IMR-90 (cell line): ENCODE data around the gene ATP7A. TPM values are rescaled to one million over a fixed set of nuclear protein-coding genes. Genes with fewer than 3 reads are reported as not detected.

Source experiments
- ATAC-seq: fragments of 200-7000 bp; cut with Tn5 transposase; 2 replicates; pipeline ENCODE4 v1.9.1; 2020; ENCODE audit warnings: low read depth, mild to moderate bottlenecking, moderate library complexity
- BruUV-seq: library from RNA; stranded (reverse); fragments of 400-500 nt; replicated peaks from 2 replicates; lab custom pipeline; 2021; lab: Mats Ljungman, UMichigan
- CTCF ChIA-PET: fragments of 300-600 bp; formaldehyde crosslinking; extraction: SDS; loops from one replicate; lab custom pipeline; 2021; ENCODE audit warnings: antibody characterized with exemption; lab: Yijun Ruan, JAX
- POLR2A ChIA-PET: fragments of 300-600 bp; sonication (Branson Sonifier 250); formaldehyde crosslinking; loops from one replicate; lab custom pipeline; 2022; ENCODE audit warnings: antibody characterized with exemption; ENCODE audit not compliant: unreplicated experiment; lab: Charles Lee
- DNase-seq: peaks from one replicate; pipeline ENCODE4 v3.0.0; 2013
- H2AFZ ChIP-seq: replicated peaks from 2 replicates; pipeline ENCODE3; 2013; ENCODE audit warnings: low read length, mild to moderate bottlenecking; ENCODE audit not compliant: poor library complexity
- H2AK5ac ChIP-seq: 2 replicates; pipeline ENCODE4 v1.6.1; 2013; ENCODE audit warnings: low read depth, low read length, inconsistent platforms
- H2AK9ac ChIP-seq: replicated peaks from 2 replicates; pipeline ENCODE3; 2013; ENCODE audit warnings: mild to moderate bottlenecking, low read depth, low read length, moderate library complexity; ENCODE audit not compliant: poor library complexity
- H2BK120ac ChIP-seq: 2 replicates; pipeline ENCODE4 v1.6.1; 2013; ENCODE audit warnings: low read depth, low read length, inconsistent platforms
- H2BK15ac ChIP-seq: 3 replicates; pipeline ENCODE4 v1.6.1; 2013; ENCODE audit warnings: low read depth, low read length, inconsistent platforms
- H2BK20ac ChIP-seq: 2 replicates; pipeline ENCODE4 v1.6.1; 2013; ENCODE audit warnings: low read depth, mild to moderate bottlenecking, inconsistent platforms, low read length, moderate library complexity
- H2BK5ac ChIP-seq: 2 replicates; pipeline ENCODE4 v1.6.1; 2013; ENCODE audit warnings: mild to moderate bottlenecking, low read depth, low read length, inconsistent platforms; ENCODE audit not compliant: poor library complexity, severe bottlenecking
- H3K14ac ChIP-seq: replicated peaks from 2 replicates; pipeline ENCODE4 v1.6.1; 2013; ENCODE audit warnings: low read depth, low read length, inconsistent platforms
- H3K18ac ChIP-seq: 2 replicates; pipeline ENCODE4 v1.6.1; 2013; ENCODE audit warnings: low read depth, low read length, control low read depth
- H3K23ac ChIP-seq: 2 replicates; pipeline ENCODE4 v1.6.1; 2013; ENCODE audit warnings: low read depth, low read length, inconsistent platforms
- H3K27ac ChIP-seq: 2 replicates; pipeline ENCODE4 v1.5.1; 2013; ENCODE audit warnings: mild to moderate bottlenecking, control low read depth, low read length; ENCODE audit not compliant: insufficient read depth
- H3K27me3 ChIP-seq: 2 replicates; pipeline ENCODE4 v1.6.1; 2013; ENCODE audit warnings: low read length; ENCODE audit not compliant: control insufficient read depth, insufficient read depth
- H3K36me3 ChIP-seq: 2 replicates; pipeline ENCODE4 v1.6.1; 2013; ENCODE audit warnings: low read length, mixed read lengths; ENCODE audit not compliant: control insufficient read depth, insufficient read depth
- H3K4ac ChIP-seq: 2 replicates; pipeline ENCODE4 v1.6.1; 2013; ENCODE audit warnings: low read depth, low read length, inconsistent platforms
- H3K4me1 ChIP-seq: 2 replicates; pipeline ENCODE4 v1.6.1; 2013; ENCODE audit warnings: low read length, mixed read lengths; ENCODE audit not compliant: control insufficient read depth, insufficient read depth
- H3K4me2 ChIP-seq: 2 replicates; pipeline ENCODE4 v1.6.1; 2013; ENCODE audit warnings: low read depth, mild to moderate bottlenecking, control low read depth, low read length, moderate library complexity
- H3K4me3 ChIP-seq: 2 replicates; pipeline ENCODE4 v1.5.1; 2013; ENCODE audit warnings: low read depth, mild to moderate bottlenecking, control low read depth, low read length, moderate library complexity; ENCODE audit not compliant: insufficient read depth
- H3K56ac ChIP-seq: 2 replicates; pipeline ENCODE4 v1.6.1; 2013; ENCODE audit warnings: low read length, inconsistent platforms; ENCODE audit not compliant: insufficient read depth; ENCODE audit errors: extremely low read depth
- H3K79me1 ChIP-seq, 2 experiments: 2 replicates each; pipeline ENCODE4 v1.6.1; 2013; ENCODE audit warnings: low read length in 2 of 2, inconsistent platforms in 1 of 2, low read depth in 1 of 2
- H3K9ac ChIP-seq: 2 replicates; pipeline ENCODE4 v1.6.1; 2013; ENCODE audit warnings: low read depth, low read length, control low read depth
- H3K9me1 ChIP-seq: 2 replicates; pipeline ENCODE4 v1.6.1; 2013; ENCODE audit warnings: low read length, inconsistent platforms; ENCODE audit not compliant: insufficient read depth
- H3K9me3 ChIP-seq: 2 replicates; pipeline ENCODE4 v1.6.1; 2013; ENCODE audit warnings: low read length; ENCODE audit not compliant: control insufficient read depth, insufficient read depth
- H4K20me1 ChIP-seq: 2 replicates; pipeline ENCODE4 v1.6.1; 2013; ENCODE audit warnings: low read length, inconsistent platforms; ENCODE audit not compliant: insufficient read depth
- H4K5ac ChIP-seq: 2 replicates; pipeline ENCODE4 v1.6.1; 2013; ENCODE audit warnings: mild to moderate bottlenecking, low read depth, low read length, control low read depth
- H4K8ac ChIP-seq, 2 experiments: 2 replicates each; pipeline ENCODE4 v1.6.1; 2013; ENCODE audit warnings: low read depth in 2 of 2, low read length in 2 of 2, control low read depth in 1 of 2, inconsistent platforms in 1 of 2
- H4K91ac ChIP-seq: 2 replicates; pipeline ENCODE4 v1.6.1; 2013; ENCODE audit warnings: low read depth, low read length, inconsistent platforms; ENCODE audit not compliant: insufficient read depth
- BHLHE40 ChIP-seq: fragments of 150-350 bp; IDR thresholded peaks from 2 replicates; pipeline ENCODE4 v1.6.1; 2016; ENCODE audit warnings: mild to moderate bottlenecking, low read depth, low read length
- CHD1 ChIP-seq: IDR thresholded peaks from 2 replicates; pipeline ENCODE4 v1.6.1; 2012; ENCODE audit warnings: low read depth, low read length, improper control_type of control experiment
- POLR2A ChIP-seq: IDR thresholded peaks from 2 replicates; pipeline ENCODE4 v1.6.1; 2012; ENCODE audit warnings: mild to moderate bottlenecking, low read depth, low read length
- RAD21 ChIP-seq: IDR thresholded peaks from 2 replicates; pipeline ENCODE4 v1.6.1; 2012; ENCODE audit warnings: low read length, improper control_type of control experiment
- WGBS, 2 experiments: methylation state at CpG; one replicate each; pipeline versions ENCODE4 v1.1.5 to v1.1.7; 2013; ENCODE audit warnings: missing lambda C conversion rate in 2 of 2; ENCODE audit not compliant: insufficient read length in 1 of 2; ENCODE audit errors: extremely low coverage in 2 of 2; 5-methylcytosine and 5-hydroxymethylcytosine counted together
- dilution Hi-C: fragments of 300-500 bp; cut with HindIII; formaldehyde crosslinking; loops from one replicate; pipeline ENCODE4 v1.14.3; 2018; ENCODE audit warnings: low sequenced_read_pairs; ENCODE audit not compliant: unreplicated experiment
- in situ Hi-C: fragments of 300-500 bp; cut with MboI; formaldehyde crosslinking; loops from 3 replicates; pipeline ENCODE4 v1.14.3; 2019; ENCODE audit warnings: low sequenced_read_pairs, inconsistent platforms, mixed read lengths
- intact Hi-C: fragments of 100-400 bp; cut with micrococcal nuclease; formaldehyde crosslinking; loops from 2 replicates; pipeline ENCODE4 v1.10.0; 2022
- polyA plus RNA-seq, 3 experiments: library from polyadenylated mRNA; depleted of rRNA; stranded (reverse); fragments of >200 nt; gene quantifications; 2 replicates each; pipeline ENCODE4 v1.2.3, GENCODE V29; 2012; ENCODE audit warnings: low replicate concordance in 1 of 3
- total RNA-seq: library from RNA; depleted of rRNA; stranded (reverse); fragments of >200 nt; gene quantifications from 2 replicates; pipeline ENCODE4 v1.2.3, GENCODE V29; 2012
- TF ChIP-seq, protein P1 (sequence below): conservative IDR thresholded peaks from 2 replicates; pipeline ENCODE4 v1.5.1; 2012; ENCODE audit warnings: mild to moderate bottlenecking, low read depth, low read length, improper control_type of control experiment

The ATP7A gene
- total and polyA plus RNA-seq, 2 of the 4 experiments (the other 2 are of a cell fraction), result 4.2 to 22.4 TPM

DNA sequence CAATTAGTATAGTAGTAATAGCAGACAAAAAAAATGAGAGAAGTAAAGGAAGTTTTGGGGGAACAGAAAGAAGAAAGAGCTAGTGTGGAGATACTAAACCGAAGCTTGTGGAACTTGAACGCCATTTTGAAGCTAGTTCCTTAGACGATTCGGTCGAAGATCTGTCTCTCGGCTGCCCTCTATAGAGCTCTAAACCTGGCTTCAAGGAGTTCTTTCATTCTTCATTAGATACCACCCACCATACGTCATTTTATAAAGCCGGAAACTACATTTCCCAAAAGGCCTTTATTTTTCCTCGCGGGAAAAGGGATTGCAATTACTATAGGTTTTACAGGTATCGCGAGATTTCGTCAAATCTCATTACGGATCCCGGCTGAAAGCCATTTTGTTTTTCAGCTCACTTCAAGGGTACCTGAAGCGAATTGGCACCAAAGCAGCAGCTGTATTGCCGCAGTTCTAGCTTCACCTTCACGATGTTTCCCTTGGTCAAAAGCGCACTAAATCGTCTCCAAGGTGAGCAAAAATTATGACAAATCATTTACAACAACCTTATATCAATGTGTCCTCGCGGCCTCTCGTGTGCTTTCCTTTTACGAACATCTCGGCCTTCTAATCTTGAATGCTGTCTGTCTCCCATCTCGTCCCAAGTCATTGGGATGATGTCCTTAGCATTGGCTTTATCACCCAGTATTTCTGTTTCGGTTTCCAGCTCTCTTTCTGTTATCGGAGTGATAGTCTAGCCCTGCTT, 11.2 kb upstream of the ATP7A start, which contains the start of gene COX7B:
COX7B (plus strand) TSS at position 388 of the 748 bp plus-strand sequence; CDS start at position 474, 86 bp downstream.
- Histone ChIP-seq H3K9ac (peak within 1 kb of the TSS; percentile 84), H3K4me1 (no peaks in the 10 kb centered on the region), H2BK5ac (peak within 1 kb of the TSS; percentile 86), H3K9me3 (no peaks in the 10 kb centered on the region), H4K20me1 (no peaks in the 10 kb centered on the region), H3K18ac (no peak within 1 kb of the TSS), H3K14ac (peak within 1 kb of the TSS; percentile 86), H2AK9ac (peak within 1 kb of the TSS; percentile 43), H4K91ac (peak within 1 kb of the TSS; percentile 49; the same call in 1 of the 2 replicates), H3K4ac (peak within 1 kb of the TSS; percentile 73), H3K79me1 (peaks cover 0 to 8% of the 10 kb centered on the region in 2 experiments; a peak in 2 of 4 replicates), H2BK15ac (no peak within 1 kb of the TSS), H3K27ac (peak within 1 kb of the TSS; percentile 71), H3K4me2 (peak within 1 kb of the TSS; percentile 78), H2BK20ac (no peak within 1 kb of the TSS), H3K4me3 (peak within 1 kb of the TSS; percentile 92), H2AK5ac (peak within 1 kb of the TSS; percentile 43; the same call in 1 of the 2 replicates), H4K5ac (peak within 1 kb of the TSS; percentile 63), H2BK120ac (peak within 1 kb of the TSS; percentile 35; the same call in 1 of the 2 replicates), H4K8ac (peak within 1 kb of the TSS; percentile 20 to 92; a peak in 3 of 4 replicates), H3K23ac (peak within 1 kb of the TSS; percentile 89), H3K56ac (peak within 1 kb of the TSS; percentile 81), H3K27me3 (no peaks in the 10 kb centered on the region), H2AFZ (peak within 1 kb of the TSS; percentile 78), H3K9me1 (no peaks in the 10 kb centered on the region), H3K36me3 (peaks cover 4% of the 10 kb centered on the region; the same call in 1 of the 2 replicates)
- TSS peak; percentile 65 for BruUV-seq
- ATAC-seq (peak; percentile 79), DNase-seq (peak; percentile 96)
- intact Hi-C loops, result loop anchor here (1.0 to 10.0 kb wide), 4 partner anchors 114 to 394 kb away; partner anchors contain the start of gene ATRX
- 30% methylated on average over 16 of the region's 28 CpGs; no CpG with 5 or more reads in 1 of the 2 experiments for WGBS, 2 experiments
- dilution Hi-C loops, result no loop called here
- POLR2A ChIA-PET, result interaction anchor here (0.6 to 1.3 kb wide), 3 partner anchors 9 to 126 kb away, joined by 3 to 4 read pairs (median 4); partner anchors contain the start of gene ATP7A
- TF ChIP-seq RAD21 (peak; percentile 39), CHD1 (0 out of 2 replicates have a peak, but pooled peaks have one; percentile 65), BHLHE40 (no peak), POLR2A (peak; percentile 90)
- TF ChIP-seq, protein P1, sequence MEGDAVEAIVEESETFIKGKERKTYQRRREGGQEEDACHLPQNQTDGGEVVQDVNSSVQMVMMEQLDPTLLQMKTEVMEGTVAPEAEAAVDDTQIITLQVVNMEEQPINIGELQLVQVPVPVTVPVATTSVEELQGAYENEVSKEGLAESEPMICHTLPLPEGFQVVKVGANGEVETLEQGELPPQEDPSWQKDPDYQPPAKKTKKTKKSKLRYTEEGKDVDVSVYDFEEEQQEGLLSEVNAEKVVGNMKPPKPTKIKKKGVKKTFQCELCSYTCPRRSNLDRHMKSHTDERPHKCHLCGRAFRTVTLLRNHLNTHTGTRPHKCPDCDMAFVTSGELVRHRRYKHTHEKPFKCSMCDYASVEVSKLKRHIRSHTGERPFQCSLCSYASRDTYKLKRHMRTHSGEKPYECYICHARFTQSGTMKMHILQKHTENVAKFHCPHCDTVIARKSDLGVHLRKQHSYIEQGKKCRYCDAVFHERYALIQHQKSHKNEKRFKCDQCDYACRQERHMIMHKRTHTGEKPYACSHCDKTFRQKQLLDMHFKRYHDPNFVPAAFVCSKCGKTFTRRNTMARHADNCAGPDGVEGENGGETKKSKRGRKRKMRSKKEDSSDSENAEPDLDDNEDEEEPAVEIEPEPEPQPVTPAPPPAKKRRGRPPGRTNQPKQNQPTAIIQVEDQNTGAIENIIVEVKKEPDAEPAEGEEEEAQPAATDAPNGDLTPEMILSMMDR, result peak; percentile 56
- CTCF ChIA-PET, result interaction anchor here (0.6 to 1.1 kb wide), 4 partner anchors 11 to 444 kb away, joined by 3 to 5 read pairs (median 4); partner anchors contain the start of gene ATP7A
- in situ Hi-C loops, result no loop called here
